ENCODE results near the gene DCK.

DCK gene

DNA sequence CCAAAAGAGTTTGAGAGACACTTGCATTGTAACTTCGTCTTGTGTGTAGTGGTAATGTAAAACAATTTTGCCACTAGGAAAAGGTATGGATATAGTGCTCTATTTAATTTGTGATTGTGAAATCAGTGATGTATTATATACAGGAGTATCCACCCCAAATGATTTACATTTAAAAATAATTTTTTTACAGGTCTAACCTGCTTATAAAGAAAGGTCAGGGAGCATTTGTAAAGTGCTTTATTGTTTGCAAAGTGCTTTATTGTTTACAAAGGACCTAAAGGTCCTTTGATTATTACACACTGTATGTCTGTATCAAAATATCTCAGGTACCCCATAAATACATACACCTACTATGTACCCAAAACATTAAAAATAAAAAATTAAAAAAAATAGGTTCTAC, 70.3 kb downstream of the DCK start:
- DNase-seq (ENCODE audit: low read depth in 2 of 2): no peak

DNA sequence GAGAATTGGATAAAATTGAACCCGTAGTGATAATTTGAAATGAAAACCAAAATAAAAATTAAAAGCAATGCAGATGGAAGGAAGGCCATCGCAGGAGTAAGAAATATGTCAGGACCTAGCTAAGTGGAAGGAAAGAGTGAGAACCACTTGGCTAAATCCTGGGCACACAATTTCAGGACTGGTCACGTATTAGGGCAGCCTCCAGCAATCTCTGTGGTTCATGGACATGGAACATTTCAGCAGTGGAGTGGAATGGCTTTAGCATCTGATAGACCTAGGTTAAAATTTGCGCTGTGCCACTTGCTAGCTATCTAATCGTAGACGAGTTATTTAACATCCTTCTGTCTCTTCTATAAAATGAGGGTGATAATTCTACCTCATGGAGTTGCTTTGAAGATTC, 71.1 kb downstream of the DCK start:
- DNase-seq (ENCODE audit: low read depth in 2 of 2): no peak

DNA sequence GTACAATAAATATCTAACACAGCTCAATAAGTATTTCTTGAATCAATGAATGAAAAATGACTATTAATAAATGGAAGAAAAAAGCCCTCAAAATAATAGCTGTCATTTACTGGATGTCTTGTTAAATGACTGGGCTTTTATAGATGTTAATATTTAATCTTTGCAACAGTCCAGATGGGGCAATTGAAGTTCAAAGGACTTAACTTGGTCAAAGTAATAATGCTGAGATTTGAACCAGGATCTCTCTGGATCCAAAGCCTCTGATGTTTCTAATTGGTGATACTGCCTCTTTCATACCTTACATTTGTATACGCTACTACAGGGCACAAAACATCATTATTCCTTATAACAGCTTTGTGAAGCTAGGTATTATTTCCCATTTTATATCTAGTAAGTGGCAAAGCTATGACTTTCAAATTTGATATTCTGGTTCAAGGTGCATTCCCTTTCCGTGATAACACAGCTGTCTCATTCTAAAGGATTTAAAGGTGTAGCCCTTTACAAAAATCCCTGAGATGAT, 72.6 kb downstream of the DCK start:
- DNase-seq (ENCODE audit: low read depth in 2 of 2): no peak

DNA sequence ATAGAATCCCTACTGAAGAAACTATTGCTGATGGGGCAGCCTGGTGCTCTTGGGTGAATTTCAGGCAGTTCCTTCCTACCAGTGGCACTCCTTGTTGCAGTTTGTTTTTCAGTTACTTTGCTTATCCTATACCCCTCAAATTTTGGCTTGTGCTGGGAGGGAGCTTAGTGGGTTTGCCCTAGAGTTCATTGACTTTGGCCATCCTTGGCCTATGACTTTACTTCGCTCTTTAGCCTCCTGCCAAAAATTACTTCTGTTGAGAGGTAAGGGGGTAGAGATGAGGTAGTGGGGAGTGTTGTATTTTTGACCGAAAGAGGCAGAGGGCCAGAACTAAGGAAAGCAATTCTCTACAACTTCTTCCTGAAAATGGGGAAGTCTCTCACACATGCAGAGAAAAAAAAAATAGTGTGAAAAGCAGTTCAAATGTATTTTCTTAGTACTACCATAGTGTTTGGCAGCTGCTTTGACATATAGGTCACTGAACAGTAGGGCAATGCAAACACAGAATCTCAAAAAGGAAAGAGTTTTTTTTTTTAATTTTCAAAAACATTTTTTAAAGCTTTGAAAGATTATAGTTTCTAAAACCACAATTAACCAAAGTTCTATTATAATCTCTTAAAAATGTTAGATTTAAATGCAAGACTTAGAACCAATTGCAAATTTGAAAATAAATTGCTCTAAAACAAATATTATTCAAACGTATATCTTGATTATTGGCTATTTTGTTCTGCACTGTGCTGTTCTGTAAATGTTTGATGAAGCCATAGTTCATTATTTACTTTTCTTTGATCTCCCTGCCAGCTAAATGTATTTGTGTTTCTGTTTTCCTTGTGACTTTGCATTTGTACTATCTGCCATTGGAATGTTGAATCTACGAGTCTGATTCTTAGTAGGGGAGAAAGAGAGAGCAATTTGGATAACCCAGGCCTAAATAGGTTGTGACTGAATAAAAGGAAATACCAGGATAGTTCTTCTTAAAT, 73.6 kb downstream of the DCK start:
- no peak for DNase-seq (ENCODE audit: low read depth in 2 of 2)

DNA sequence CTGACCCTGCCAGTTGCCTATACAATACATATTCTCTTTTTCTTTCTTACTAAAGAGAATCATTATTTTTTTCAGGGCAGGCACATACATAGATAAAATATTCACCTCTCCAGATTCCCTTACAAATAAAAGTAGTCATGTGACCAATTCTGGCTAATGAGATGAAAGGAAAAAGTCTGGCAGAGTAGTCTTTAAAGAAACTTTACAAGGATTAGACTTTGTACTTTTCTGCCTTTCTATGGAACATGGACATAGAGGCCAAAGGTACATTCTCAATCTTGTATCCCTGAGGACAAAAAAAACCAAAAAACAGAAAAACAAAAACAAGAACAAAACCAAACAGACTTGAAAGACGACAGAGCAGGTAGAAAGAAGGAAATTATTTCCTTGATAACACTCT, 75.6 kb downstream of the DCK start:
- DNase-seq (ENCODE audit: low read depth in 2 of 2): no peak

DNA sequence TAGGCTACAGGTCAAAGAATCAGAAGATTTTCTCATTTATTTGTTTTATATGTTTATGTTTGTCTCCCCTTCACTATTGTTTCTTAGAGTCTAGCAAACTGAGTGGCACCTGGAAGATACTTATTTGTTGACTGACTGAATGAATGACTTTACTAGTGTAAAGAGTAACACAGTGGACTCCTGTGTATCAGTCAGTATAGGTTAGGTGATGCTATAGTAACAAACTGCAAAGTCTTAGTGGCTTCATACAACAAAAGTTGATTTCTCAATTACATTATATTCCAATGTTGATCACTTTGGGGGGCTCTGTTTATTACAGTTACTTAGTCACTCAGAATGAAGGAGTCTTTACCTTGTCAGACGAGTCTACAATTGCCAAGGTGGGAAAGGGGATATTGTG, 76.6 kb downstream of the DCK start:
- no peak for DNase-seq (ENCODE audit: low read depth in 2 of 2)

DNA sequence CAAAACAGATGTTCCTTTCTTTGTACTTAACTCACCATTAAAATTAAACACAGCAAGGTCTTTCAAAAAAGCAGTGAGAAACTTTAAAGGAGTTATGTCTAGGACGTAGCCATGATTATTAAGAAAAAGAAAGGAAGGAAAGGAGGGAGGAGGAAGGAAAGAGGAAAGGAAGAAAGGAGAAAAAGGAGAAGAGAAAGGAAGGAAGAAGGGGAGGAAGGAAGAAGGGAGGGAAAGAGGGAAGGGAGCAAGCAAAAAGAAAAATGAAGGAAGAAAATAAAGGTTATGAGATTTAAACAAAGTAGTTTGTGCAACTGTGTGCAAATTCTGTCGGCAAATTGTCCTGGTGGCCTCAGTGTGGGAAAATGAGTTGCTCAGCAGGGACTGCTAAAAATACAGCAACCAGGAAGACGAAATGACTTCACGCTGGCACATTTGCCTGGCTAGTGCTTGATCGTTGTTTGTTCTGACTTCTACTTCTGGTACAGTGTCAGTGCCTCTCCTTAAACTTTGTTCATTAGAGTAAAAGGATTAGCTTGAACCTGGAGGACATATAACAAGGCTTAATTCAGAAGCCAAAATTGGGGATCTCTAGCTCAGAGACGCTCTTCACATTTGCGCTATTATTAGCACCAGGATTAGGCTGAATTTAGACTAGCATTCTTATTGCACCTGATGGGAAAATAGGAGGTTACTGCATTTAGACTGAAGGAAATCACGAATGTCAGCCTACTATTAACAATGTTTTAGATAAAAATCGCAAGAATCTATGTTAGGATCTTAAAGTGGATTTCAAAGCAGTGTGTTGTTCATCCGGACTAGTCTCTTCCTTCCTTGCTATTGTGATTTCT, 81.2 kb downstream of the DCK start:
- DNase-seq (ENCODE audit: low read depth in 2 of 2): no peak

All from fibroblast of skin of left quadriceps (primary cell).